KMS-11 (cell line): ENCODE data around the gene SAP25.
"Not testable (repeated sequence)": the region's sequence is repeated elsewhere in the genome, so short reads cannot be mapped to it uniquely, and the experiment has no call there.

ENCODE experiments used
- H2AFZ ChIP-seq: fragments of 200-600 bp; sonication (generic); 2 replicates; pipeline ENCODE4 v1.6.1; 2016; ENCODE audit warnings: antibody characterized with exemption, mixed run types, low read depth
- H3K27ac ChIP-seq: fragments of 200-600 bp; sonication (generic); 2 replicates; pipeline ENCODE4 v1.6.1; 2016; ENCODE audit warnings: mild to moderate bottlenecking, mixed run types
- H3K27me3 ChIP-seq: fragments of 200-600 bp; sonication (generic); 2 replicates; pipeline ENCODE4 v1.6.1; 2017; ENCODE audit warnings: mild to moderate bottlenecking, low read depth, mixed run types, moderate library complexity; ENCODE audit not compliant: insufficient read depth
- H3K36me3 ChIP-seq: fragments of 200-600 bp; sonication (generic); 2 replicates; pipeline ENCODE4 v1.6.1; 2017; ENCODE audit warnings: mild to moderate bottlenecking, mixed run types; ENCODE audit not compliant: insufficient read depth
- H3K4me1 ChIP-seq: fragments of 200-600 bp; sonication (generic); 2 replicates; pipeline ENCODE4 v1.6.1; 2016; ENCODE audit warnings: mild to moderate bottlenecking, low read depth, mixed run types; ENCODE audit not compliant: poor library complexity, severe bottlenecking
- H3K4me2 ChIP-seq: fragments of 200-600 bp; sonication (generic); 2 replicates; pipeline ENCODE4 v1.7.0; 2016; ENCODE audit warnings: mild to moderate bottlenecking, mixed run types
- H3K4me3 ChIP-seq: fragments of 200-600 bp; sonication (generic); IDR thresholded peaks from 2 replicates; pipeline ENCODE4 v1.6.1; 2017; ENCODE audit warnings: low read depth, low read length, mixed read lengths; ENCODE audit not compliant: insufficient read depth
- H3K79me2 ChIP-seq: fragments of 200-600 bp; sonication (generic); 2 replicates; pipeline ENCODE4 v1.6.1; 2016; ENCODE audit warnings: low read depth, mixed run types; ENCODE audit not compliant: insufficient read depth
- H3K9ac ChIP-seq: fragments of 200-600 bp; sonication (generic); 2 replicates; pipeline ENCODE4 v1.6.1; 2016; ENCODE audit warnings: mild to moderate bottlenecking, mixed run types
- H4K20me1 ChIP-seq: fragments of 200-600 bp; sonication (generic); 2 replicates; pipeline ENCODE4 v1.6.1; 2016; ENCODE audit warnings: mild to moderate bottlenecking, mixed run types; ENCODE audit not compliant: insufficient read depth
- TF ChIP-seq, protein P1 (sequence below): fragments of 200-600 bp; sonication (generic); conservative IDR thresholded peaks from 2 replicates; pipeline ENCODE4 v1.6.1; 2017; ENCODE audit warnings: low read depth, mild to moderate bottlenecking, antibody characterized with exemption, low read length, moderate library complexity, mixed read lengths

The SAP25 gene

DNA sequence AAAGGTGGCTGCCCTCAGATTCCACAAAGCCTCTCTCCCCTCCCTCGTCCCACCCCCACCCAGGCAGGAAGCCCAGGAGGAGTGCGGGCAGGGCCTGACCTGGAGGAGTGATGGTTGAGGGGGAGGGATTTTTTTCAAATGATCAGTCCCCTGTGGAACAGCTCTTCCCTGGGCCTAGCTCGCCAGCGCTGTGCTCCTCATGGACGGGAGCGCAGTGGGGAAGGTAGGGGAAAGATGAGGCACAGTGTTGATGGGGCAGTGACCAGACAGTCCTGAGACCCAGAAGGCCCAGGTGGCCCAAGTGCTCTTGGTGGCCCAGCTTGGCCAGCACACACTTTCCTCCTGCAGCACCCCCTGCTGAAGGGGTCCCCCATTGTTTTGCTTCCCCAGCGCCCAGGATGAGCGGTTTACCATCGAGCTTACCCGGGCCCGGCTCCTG lies 8.5 kb downstream of the SAP25 start:
- Histone ChIP-seq H3K4me1 (no peaks in the 10 kb centered on the region), H3K4me3 (no peak overlapping the region), H3K27me3 (no peaks in the 10 kb centered on the region), H2AFZ (no peak overlapping the region), H4K20me1 (no peaks in the 10 kb centered on the region), H3K79me2 (no peaks in the 10 kb centered on the region), H3K27ac (no peak overlapping the region), H3K36me3 (no peaks in the 10 kb centered on the region), H3K9ac (no peak overlapping the region), H3K4me2 (no peak overlapping the region)
- TF ChIP-seq, protein P1, sequence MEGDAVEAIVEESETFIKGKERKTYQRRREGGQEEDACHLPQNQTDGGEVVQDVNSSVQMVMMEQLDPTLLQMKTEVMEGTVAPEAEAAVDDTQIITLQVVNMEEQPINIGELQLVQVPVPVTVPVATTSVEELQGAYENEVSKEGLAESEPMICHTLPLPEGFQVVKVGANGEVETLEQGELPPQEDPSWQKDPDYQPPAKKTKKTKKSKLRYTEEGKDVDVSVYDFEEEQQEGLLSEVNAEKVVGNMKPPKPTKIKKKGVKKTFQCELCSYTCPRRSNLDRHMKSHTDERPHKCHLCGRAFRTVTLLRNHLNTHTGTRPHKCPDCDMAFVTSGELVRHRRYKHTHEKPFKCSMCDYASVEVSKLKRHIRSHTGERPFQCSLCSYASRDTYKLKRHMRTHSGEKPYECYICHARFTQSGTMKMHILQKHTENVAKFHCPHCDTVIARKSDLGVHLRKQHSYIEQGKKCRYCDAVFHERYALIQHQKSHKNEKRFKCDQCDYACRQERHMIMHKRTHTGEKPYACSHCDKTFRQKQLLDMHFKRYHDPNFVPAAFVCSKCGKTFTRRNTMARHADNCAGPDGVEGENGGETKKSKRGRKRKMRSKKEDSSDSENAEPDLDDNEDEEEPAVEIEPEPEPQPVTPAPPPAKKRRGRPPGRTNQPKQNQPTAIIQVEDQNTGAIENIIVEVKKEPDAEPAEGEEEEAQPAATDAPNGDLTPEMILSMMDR = no peak

DNA sequence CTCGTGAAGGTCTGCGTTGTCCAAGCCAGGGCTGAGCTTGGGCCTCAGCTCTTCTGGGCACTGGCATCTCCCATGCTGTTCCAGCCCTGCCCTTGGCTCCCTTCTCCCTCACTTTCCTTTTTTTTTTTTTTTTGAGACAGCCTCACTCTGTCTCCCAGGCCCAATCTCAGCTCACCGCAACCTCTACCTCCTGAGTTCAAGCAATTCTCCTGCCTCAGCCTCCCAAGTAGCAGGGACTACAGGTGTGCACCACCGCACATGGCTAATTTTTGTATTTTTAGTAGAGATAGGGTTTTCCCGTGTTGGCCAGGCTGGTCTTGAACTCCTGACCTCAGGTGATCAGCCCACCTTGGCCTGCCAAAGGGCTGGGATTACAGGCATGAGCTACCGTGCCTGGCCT lies 9.3 kb downstream of the SAP25 start:
- H3K36me3 ChIP-seq, H3K4me1 ChIP-seq, H4K20me1 ChIP-seq, H3K27me3 ChIP-seq, H3K4me2 ChIP-seq, H3K4me3 ChIP-seq, H3K27ac ChIP-seq, H3K79me2 ChIP-seq, H3K9ac ChIP-seq, H2AFZ ChIP-seq: not testable (repeated sequence)

GRCh38 chr7:100563809-100564400 lies 9.8 kb downstream of the SAP25 start:
- no peak overlapping the region for H2AFZ ChIP-seq

GRCh38 chr7:100563100-100563564 lies 10.6 kb downstream of the SAP25 start:
- Histone ChIP-seq H3K36me3 (no peaks in the 10 kb centered on the region), H2AFZ (no peak overlapping the region), H4K20me1 (no peaks in the 10 kb centered on the region), H3K27ac (no peak overlapping the region), H3K27me3 (no peaks in the 10 kb centered on the region), H3K4me3 (no peak overlapping the region), H3K79me2 (no peaks in the 10 kb centered on the region), H3K9ac (no peak overlapping the region), H3K4me1 (peaks cover 11% of the 10 kb centered on the region), H3K4me2 (no peak overlapping the region)
- TF ChIP-seq, protein P1 = no peak

More at GRCh38 chr7:100563809-100564400, 9.8 kb downstream of the SAP25 start:
- no peak overlapping the region for H3K27ac ChIP-seq
- peaks cover 11% of the 10 kb centered on the region for H3K4me1 ChIP-seq
- H3K4me3 ChIP-seq = no peak overlapping the region
- H3K4me2 ChIP-seq = no peak overlapping the region
- TF ChIP-seq, protein P1 = peak; percentile 96
- H3K27me3 ChIP-seq = no peaks in the 10 kb centered on the region
- no peak overlapping the region for H3K9ac ChIP-seq
- no peaks in the 10 kb centered on the region for H3K36me3 ChIP-seq
- no peaks in the 10 kb centered on the region for H3K79me2 ChIP-seq
- H4K20me1 ChIP-seq = no peaks in the 10 kb centered on the region
